HepG2 (cell line): ENCODE measurements around the gene SECTM1. TPM values are rescaled to one million over a fixed set of nuclear protein-coding genes. Genes with fewer than 3 reads are reported as not detected.

Experiments
- ARNTL ChIP-seq: sonication (generic); formaldehyde crosslinking; IDR thresholded peaks from 2 replicates; pipeline ENCODE4 v1.4.0; 2020; ENCODE audit warnings: mild to moderate bottlenecking, missing genetic modification reagents
- CBX5 ChIP-seq: sonication (generic); formaldehyde crosslinking; IDR thresholded peaks from 2 replicates; pipeline ENCODE4 v1.4.0; 2020; ENCODE audit warnings: missing genetic modification reagents, borderline replicate concordance
- MTA1 ChIP-seq: sonication (generic); formaldehyde crosslinking; IDR thresholded peaks from 2 replicates; pipeline ENCODE4 v1.4.0; 2020; ENCODE audit warnings: missing genetic modification reagents, mild to moderate bottlenecking, borderline replicate concordance
- NFE2 ChIP-seq: sonication (generic); formaldehyde crosslinking; IDR thresholded peaks from 2 replicates; pipeline ENCODE4 v1.4.0; 2020; ENCODE audit warnings: missing genetic modification reagents
- RFX5 ChIP-seq: IDR thresholded peaks from 2 replicates; pipeline ENCODE4 v1.6.1; 2011; ENCODE audit warnings: low read depth, low read length, improper control_type of control experiment
- SOX6 ChIP-seq, 2 experiments: fragments of 450-650 bp in 1 of 2; sonication (generic) in 1 of 2; formaldehyde crosslinking in 1 of 2; IDR thresholded peaks; 2 replicates each; pipeline versions ENCODE4 v1.4.0 to v1.6.1; 2017 to 2020; ENCODE audit warnings: antibody characterized with exemption in 1 of 2, mild to moderate bottlenecking in 1 of 2, missing genetic modification reagents in 1 of 2
- TBX3 ChIP-seq: fragments of 450-650 bp; IDR thresholded peaks from 2 replicates; pipeline ENCODE4 v1.6.1; 2017; ENCODE audit warnings: antibody characterized with exemption, mild to moderate bottlenecking, inconsistent platforms, borderline replicate concordance
- ZNF713 ChIP-seq: sonication (generic); formaldehyde crosslinking; IDR thresholded peaks from 2 replicates; pipeline ENCODE4 v1.4.0; 2020; ENCODE audit warnings: mild to moderate bottlenecking, missing genetic modification reagents
- ZNF839 ChIP-seq: sonication (generic); formaldehyde crosslinking; IDR thresholded peaks from 2 replicates; pipeline ENCODE4 v1.4.0; 2020; ENCODE audit warnings: missing genetic modification reagents, mild to moderate bottlenecking, borderline replicate concordance
- polyA plus RNA-seq, 8 experiments: library from polyadenylated mRNA; depleted of rRNA in 3 of 8; stranded (reverse) in 7 of 8; unstranded in 1 of 8; fragments of >200 nt; fragmentation: Illumina TruSeq in 4 of 8; extraction: Trizol in 4 of 8; gene quantifications; 2 replicates each; pipeline versions ENCODE4 v1.2.1 to v1.2.3, GENCODE V29; 2011 to 2016; ENCODE audit warnings: low read depth in 4 of 8, missing spikeins in 1 of 8, mixed read lengths in 1 of 8; ENCODE audit not compliant: insufficient read depth in 1 of 8
- total RNA-seq, 5 experiments: library from RNA; depleted of rRNA; stranded (reverse); fragments of >200 nt; fragmentation: Illumina TruSeq; extraction: Trizol; gene quantifications; 2 replicates each; pipeline ENCODE4 v1.2.3, GENCODE V29; 2016; ENCODE audit warnings: low read depth in 1 of 5
- TF ChIP-seq, protein P1 (sequence below), 2 experiments: IDR thresholded peaks; 2 replicates each; pipeline ENCODE4 v1.6.1; 2011 to 2012; ENCODE audit warnings: low read length in 2 of 2, borderline replicate concordance in 1 of 2, low read depth in 1 of 2, mild to moderate bottlenecking in 1 of 2, moderate library complexity in 1 of 2
- TF ChIP-seq, protein P2 (sequence below): fragments of 450-650 bp; IDR thresholded peaks from 2 replicates; pipeline ENCODE4 v1.6.1; 2016
- TF ChIP-seq, protein P3 (sequence below): sonication (generic); formaldehyde crosslinking; IDR thresholded peaks from 2 replicates; pipeline ENCODE4 v1.5.0; 2020; ENCODE audit warnings: mild to moderate bottlenecking, missing genetic modification reagents, borderline replicate concordance
- TF ChIP-seq, protein P4 (sequence below): sonication (generic); formaldehyde crosslinking; IDR thresholded peaks from 2 replicates; pipeline ENCODE4 v1.5.1; 2020; ENCODE audit warnings: mild to moderate bottlenecking, missing genetic modification reagents, borderline replicate concordance

The SECTM1 gene
- total and polyA plus RNA-seq, 2 of the 13 experiments (the other 11 are each of a cell fraction or from before 2014, with no cell fraction given), result 3.5 to 5.3 TPM

DNA sequence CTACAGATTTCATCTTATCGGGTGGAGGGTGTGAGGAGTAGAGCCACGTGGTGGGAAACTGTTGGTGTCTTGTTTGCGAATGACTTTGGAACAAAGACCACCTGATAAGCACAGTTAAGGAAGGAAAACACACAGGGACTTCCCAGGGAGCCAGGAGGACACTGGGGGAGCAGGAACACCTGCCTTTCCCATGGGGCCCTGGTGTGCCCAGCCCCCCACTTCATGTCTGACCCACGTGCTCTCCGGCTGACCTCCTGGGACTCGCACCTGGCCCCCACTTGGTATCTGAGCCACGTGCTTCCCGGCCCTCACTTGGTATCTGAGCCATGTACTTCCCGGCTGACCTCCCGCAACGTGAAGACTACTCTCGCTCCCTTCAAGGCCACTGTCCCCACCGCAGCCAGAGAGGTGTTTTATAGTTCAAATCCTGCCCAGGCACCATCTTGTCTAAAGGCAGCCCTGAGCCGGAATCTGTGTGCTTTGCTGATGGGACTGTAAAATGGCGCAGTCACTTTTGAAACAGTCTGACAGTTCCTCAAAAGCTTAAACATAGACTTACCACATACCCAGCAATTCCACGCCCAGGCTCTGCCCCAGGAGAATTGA lies 54.7 kb downstream of the SECTM1 start (continued):
- TF ChIP-seq, protein P1, sequence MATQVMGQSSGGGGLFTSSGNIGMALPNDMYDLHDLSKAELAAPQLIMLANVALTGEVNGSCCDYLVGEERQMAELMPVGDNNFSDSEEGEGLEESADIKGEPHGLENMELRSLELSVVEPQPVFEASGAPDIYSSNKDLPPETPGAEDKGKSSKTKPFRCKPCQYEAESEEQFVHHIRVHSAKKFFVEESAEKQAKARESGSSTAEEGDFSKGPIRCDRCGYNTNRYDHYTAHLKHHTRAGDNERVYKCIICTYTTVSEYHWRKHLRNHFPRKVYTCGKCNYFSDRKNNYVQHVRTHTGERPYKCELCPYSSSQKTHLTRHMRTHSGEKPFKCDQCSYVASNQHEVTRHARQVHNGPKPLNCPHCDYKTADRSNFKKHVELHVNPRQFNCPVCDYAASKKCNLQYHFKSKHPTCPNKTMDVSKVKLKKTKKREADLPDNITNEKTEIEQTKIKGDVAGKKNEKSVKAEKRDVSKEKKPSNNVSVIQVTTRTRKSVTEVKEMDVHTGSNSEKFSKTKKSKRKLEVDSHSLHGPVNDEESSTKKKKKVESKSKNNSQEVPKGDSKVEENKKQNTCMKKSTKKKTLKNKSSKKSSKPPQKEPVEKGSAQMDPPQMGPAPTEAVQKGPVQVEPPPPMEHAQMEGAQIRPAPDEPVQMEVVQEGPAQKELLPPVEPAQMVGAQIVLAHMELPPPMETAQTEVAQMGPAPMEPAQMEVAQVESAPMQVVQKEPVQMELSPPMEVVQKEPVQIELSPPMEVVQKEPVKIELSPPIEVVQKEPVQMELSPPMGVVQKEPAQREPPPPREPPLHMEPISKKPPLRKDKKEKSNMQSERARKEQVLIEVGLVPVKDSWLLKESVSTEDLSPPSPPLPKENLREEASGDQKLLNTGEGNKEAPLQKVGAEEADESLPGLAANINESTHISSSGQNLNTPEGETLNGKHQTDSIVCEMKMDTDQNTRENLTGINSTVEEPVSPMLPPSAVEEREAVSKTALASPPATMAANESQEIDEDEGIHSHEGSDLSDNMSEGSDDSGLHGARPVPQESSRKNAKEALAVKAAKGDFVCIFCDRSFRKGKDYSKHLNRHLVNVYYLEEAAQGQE (IDR thresholded peaks at IDR 0.05; ENCODE audit: borderline replicate concordance in 1 of 2, low read depth in 1 of 2, low read length in 2 of 2), result no peak
- TF ChIP-seq, protein P2, sequence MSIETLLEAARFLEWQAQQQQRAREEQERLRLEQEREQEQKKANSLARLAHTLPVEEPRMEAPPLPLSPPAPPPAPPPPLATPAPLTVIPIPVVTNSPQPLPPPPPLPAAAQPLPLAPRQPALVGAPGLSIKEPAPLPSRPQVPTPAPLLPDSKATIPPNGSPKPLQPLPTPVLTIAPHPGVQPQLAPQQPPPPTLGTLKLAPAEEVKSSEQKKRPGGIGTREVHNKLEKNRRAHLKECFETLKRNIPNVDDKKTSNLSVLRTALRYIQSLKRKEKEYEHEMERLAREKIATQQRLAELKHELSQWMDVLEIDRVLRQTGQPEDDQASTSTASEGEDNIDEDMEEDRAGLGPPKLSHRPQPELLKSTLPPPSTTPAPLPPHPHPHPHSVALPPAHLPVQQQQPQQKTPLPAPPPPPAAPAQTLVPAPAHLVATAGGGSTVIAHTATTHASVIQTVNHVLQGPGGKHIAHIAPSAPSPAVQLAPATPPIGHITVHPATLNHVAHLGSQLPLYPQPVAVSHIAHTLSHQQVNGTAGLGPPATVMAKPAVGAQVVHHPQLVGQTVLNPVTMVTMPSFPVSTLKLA, result peak; percentile 47
- no peak for TF ChIP-seq NFE2 (CRISPR knock-in tag)
- no peak for TF ChIP-seq ZNF713 (CRISPR knock-in tag)
- TF ChIP-seq CBX5, result no peak
- no peak for TF ChIP-seq RFX5
- TF ChIP-seq SOX6 (IDR thresholded peaks at IDR 0.05), result no peak
- TF ChIP-seq SOX6 (CRISPR knock-in tag; IDR thresholded peaks at IDR 0.05), result peak; percentile 45; the same call in 1 of the 2 replicates
- no peak for TF ChIP-seq TBX3
- TF ChIP-seq, protein P3, sequence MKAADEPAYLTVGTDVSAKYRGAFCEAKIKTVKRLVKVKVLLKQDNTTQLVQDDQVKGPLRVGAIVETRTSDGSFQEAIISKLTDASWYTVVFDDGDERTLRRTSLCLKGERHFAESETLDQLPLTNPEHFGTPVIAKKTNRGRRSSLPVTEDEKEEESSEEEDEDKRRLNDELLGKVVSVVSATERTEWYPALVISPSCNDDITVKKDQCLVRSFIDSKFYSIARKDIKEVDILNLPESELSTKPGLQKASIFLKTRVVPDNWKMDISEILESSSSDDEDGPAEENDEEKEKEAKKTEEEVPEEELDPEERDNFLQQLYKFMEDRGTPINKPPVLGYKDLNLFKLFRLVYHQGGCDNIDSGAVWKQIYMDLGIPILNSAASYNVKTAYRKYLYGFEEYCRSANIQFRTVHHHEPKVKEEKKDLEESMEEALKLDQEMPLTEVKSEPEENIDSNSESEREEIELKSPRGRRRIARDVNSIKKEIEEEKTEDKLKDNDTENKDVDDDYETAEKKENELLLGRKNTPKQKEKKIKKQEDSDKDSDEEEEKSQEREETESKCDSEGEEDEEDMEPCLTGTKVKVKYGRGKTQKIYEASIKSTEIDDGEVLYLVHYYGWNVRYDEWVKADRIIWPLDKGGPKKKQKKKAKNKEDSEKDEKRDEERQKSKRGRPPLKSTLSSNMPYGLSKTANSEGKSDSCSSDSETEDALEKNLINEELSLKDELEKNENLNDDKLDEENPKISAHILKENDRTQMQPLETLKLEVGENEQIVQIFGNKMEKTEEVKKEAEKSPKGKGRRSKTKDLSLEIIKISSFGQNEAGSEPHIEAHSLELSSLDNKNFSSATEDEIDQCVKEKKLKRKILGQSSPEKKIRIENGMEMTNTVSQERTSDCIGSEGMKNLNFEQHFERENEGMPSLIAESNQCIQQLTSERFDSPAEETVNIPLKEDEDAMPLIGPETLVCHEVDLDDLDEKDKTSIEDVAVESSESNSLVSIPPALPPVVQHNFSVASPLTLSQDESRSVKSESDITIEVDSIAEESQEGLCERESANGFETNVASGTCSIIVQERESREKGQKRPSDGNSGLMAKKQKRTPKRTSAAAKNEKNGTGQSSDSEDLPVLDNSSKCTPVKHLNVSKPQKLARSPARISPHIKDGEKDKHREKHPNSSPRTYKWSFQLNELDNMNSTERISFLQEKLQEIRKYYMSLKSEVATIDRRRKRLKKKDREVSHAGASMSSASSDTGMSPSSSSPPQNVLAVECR, result 0 out of 2 replicates have a peak, but pooled peaks have one; percentile 40
- TF ChIP-seq ARNTL (CRISPR knock-in tag), result peak; percentile 82
- no peak for TF ChIP-seq ZNF839 (CRISPR knock-in tag)
- TF ChIP-seq MTA1, result peak; percentile 70; the same call in 1 of the 2 replicates
- TF ChIP-seq, protein P4, sequence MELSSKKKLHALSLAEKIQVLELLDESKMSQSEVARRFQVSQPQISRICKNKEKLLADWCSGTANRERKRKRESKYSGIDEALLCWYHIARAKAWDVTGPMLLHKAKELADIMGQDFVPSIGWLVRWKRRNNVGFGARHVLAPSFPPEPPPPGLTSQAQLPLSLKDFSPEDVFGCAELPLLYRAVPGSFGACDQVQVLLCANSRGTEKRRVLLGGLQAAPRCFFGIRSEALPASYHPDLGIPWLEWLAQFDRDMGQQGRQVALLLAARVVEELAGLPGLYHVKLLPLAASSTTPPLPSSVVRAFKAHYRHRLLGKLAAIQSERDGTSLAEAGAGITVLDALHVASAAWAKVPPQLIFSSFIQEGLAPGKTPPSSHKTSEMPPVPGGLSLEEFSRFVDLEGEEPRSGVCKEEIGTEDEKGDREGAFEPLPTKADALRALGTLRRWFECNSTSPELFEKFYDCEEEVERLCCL (CRISPR knock-in tag), result no peak
